SK-N-SH (cell line): Measurements from ENCODE around the gene TCF3. TPM values are rescaled to one million over a fixed set of nuclear protein-coding genes. Genes with fewer than 3 reads are reported as not detected.

Experiments
- CTCF ChIA-PET: fragments of 300-600, 350-600 bp; formaldehyde crosslinking; extraction: SDS; loops from one replicate; lab custom pipeline; 2021; lab: Yijun Ruan, JAX
- POLR2A ChIA-PET: fragments of 350-600 bp; sonication (Branson Sonifier 250); formaldehyde crosslinking; extraction: SDS; loops from one replicate; lab custom pipeline; 2020; ENCODE audit warnings: antibody characterized with exemption, inconsistent platforms; lab: Yijun Ruan, JAX
- DNase-seq: peaks from one replicate; pipeline ENCODE4 v3.0.0; 2012
- H2AFZ ChIP-seq: fragments of 200-600 bp; sonication (generic); 2 replicates; pipeline ENCODE4 v1.8.1; 2016; ENCODE audit warnings: antibody characterized with exemption, mild to moderate bottlenecking, low read depth
- H3F3A ChIP-seq: fragments of 200-600 bp; sonication (generic); replicated peaks from 2 replicates; pipeline ENCODE3; 2016; ENCODE audit warnings: antibody characterized with exemption, mild to moderate bottlenecking; ENCODE audit not compliant: insufficient read depth
- H3K27ac ChIP-seq, 2 experiments: fragments of 200-500 bp in 1 of 2; fragments of 200-600 bp in 1 of 2; sonication (Bioruptor generic) in 1 of 2; sonication (generic), shearing (Covaris generic) in 1 of 2; 2 replicates each; pipeline versions ENCODE4 v1.5.1 to v1.6.1; 2014 to 2016; ENCODE audit warnings: low read depth in 2 of 2, inconsistent platforms in 1 of 2, low read length in 1 of 2, mild to moderate bottlenecking in 1 of 2, mixed read lengths in 1 of 2
- H3K27me3 ChIP-seq: fragments of 200-600 bp; sonication (generic), shearing (Covaris generic); 2 replicates; pipeline ENCODE4 v1.6.1; 2016; ENCODE audit warnings: mixed run types; ENCODE audit not compliant: insufficient read depth
- H3K36me3 ChIP-seq, 2 experiments: fragments of 200-500 bp in 1 of 2; fragments of 200-600 bp in 1 of 2; sonication (Bioruptor generic) in 1 of 2; sonication (generic) in 1 of 2; replicated peaks in 1 of 2; 2 replicates each; pipeline versions ENCODE3 to v1.5.1; 2014 to 2016; ENCODE audit warnings: low read length in 1 of 2, mild to moderate bottlenecking in 1 of 2; ENCODE audit not compliant: insufficient read depth in 2 of 2, control insufficient read depth in 1 of 2
- H3K4me1 ChIP-seq, 2 experiments: fragments of 200-500 bp in 1 of 2; fragments of 200-600 bp in 1 of 2; sonication (Bioruptor generic) in 1 of 2; sonication (generic), shearing (Covaris generic) in 1 of 2; 2 replicates each; pipeline versions ENCODE4 v1.5.1 to v1.6.1; 2014 to 2016; ENCODE audit warnings: low read depth in 1 of 2, low read length in 1 of 2, mixed run types in 1 of 2; ENCODE audit not compliant: insufficient read depth in 2 of 2, control insufficient read depth in 1 of 2
- H3K4me2 ChIP-seq: fragments of 200-600 bp; sonication (generic), shearing (Covaris generic); 2 replicates; pipeline ENCODE4 v1.6.1; 2017; ENCODE audit warnings: mixed run types
- H3K4me3 ChIP-seq, 2 experiments: fragments of 200-500 bp in 1 of 2; fragments of 200-600 bp in 1 of 2; sonication (Bioruptor generic) in 1 of 2; sonication (generic), shearing (Covaris generic) in 1 of 2; 2 replicates each; pipeline versions ENCODE4 v1.5.1 to v1.8.1; 2014 to 2016; ENCODE audit warnings: low read depth in 2 of 2, inconsistent platforms in 1 of 2, low read length in 1 of 2, mild to moderate bottlenecking in 1 of 2, mixed read lengths in 1 of 2, moderate library complexity in 1 of 2
- H3K79me2 ChIP-seq: fragments of 200-600 bp; sonication (generic); 2 replicates; pipeline ENCODE4 v1.8.1; 2017; ENCODE audit warnings: mild to moderate bottlenecking; ENCODE audit not compliant: insufficient read depth
- H3K9ac ChIP-seq: fragments of 200-600 bp; sonication (generic); 2 replicates; pipeline ENCODE4 v1.6.1; 2017; ENCODE audit warnings: mixed run types
- H3K9me2 ChIP-seq: fragments of 200-600 bp; sonication (generic); 2 replicates; pipeline ENCODE4 v1.6.1; 2017; ENCODE audit warnings: mixed run types
- H3K9me3 ChIP-seq: fragments of 200-600 bp; sonication (generic); 2 replicates; pipeline ENCODE4 v1.6.1; 2017; ENCODE audit warnings: mixed run types, mild to moderate bottlenecking, moderate library complexity
- H4K20me1 ChIP-seq: fragments of 200-600 bp; sonication (generic); 2 replicates; pipeline ENCODE4 v1.6.1; 2017; ENCODE audit warnings: mild to moderate bottlenecking, mixed run types; ENCODE audit not compliant: insufficient read depth
- GATA2 ChIP-seq: sonication (generic); formaldehyde crosslinking; IDR thresholded peaks from 2 replicates; pipeline ENCODE4 v1.5.0; 2020; ENCODE audit warnings: mild to moderate bottlenecking, missing genetic modification reagents
- MXI1 ChIP-seq: IDR thresholded peaks from 2 replicates; pipeline ENCODE4 v1.6.1; 2012; ENCODE audit warnings: mild to moderate bottlenecking, low read depth, low read length, improper control_type of control experiment
- NRF1 ChIP-seq: IDR thresholded peaks from 2 replicates; pipeline ENCODE4 v1.6.1; 2012; ENCODE audit warnings: low read depth, mild to moderate bottlenecking, low read length
- POLR2AphosphoS5 ChIP-seq: IDR thresholded peaks from 2 replicates; pipeline ENCODE4 v1.6.1; 2012; ENCODE audit warnings: low read depth, low read length
- RAD21 ChIP-seq: IDR thresholded peaks from 2 replicates; pipeline ENCODE4 v1.6.1; 2012; ENCODE audit warnings: mild to moderate bottlenecking, low read length
- REST ChIP-seq: IDR thresholded peaks from 2 replicates; pipeline ENCODE4 v1.6.1; 2012; ENCODE audit warnings: mild to moderate bottlenecking, low read depth, low read length, moderate library complexity
- TAF1 ChIP-seq: IDR thresholded peaks from 2 replicates; pipeline ENCODE4 v1.6.1; 2012; ENCODE audit warnings: low read depth, mild to moderate bottlenecking, low read length, moderate library complexity, borderline replicate concordance
- WGBS: methylation state at CpG from one replicate; pipeline ENCODE4 v1.1.6; 2017; ENCODE audit warnings: low lambda C conversion rate; 5-methylcytosine and 5-hydroxymethylcytosine counted together
- polyA plus RNA-seq, 3 experiments: library from polyadenylated mRNA; depleted of rRNA; stranded (reverse); fragments of >200 nt; gene quantifications; 2 replicates each; pipeline ENCODE4 v1.2.3, GENCODE V29; 2012
- TF ChIP-seq, protein P1 (sequence below): fragments of 150-350 bp; IDR thresholded peaks from 2 replicates; pipeline ENCODE4 v1.6.1; 2017; ENCODE audit warnings: antibody characterized with exemption, low read length, low read depth, borderline replicate concordance

TCF3 gene
- polyA plus RNA-seq, 1 of the 3 experiments (the other 2 are of a cell fraction), result 104 TPM

DNA sequence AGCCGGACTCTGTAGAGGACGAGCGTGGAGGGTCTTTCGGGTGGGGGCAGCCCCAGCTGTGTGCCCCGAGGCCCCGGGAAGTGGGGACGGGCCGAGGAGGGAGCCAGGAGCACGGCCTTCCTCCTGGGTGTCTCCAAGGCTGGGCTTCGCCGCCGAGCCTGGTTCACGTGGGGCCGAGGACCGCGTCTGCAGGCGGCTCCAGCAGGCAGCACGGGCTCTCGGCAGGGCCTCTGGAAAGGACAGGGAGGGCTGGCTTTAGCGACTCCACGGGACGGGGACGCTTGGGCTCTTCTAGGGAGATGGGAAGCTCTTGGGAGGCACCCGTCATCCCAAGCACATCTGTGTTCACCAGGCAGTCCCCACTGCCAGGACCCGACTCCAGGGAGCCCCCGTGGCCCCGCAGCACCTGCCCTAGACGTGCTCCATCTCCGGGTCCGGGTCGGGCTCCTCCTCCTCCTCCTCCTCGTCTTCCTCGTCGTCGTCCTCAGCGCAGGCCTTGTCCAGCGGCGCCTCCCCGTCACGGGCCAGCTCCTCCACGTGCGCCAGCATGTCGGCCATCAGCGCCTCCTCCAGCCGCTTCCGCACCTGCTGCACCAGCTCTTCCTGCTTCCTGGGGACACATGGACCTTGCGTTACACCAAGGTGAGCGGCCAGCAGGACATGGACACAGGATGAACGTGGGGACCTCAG is 74.3 kb downstream of the TCF3 start:
- TF ChIP-seq TAF1, result no peak
- Histone ChIP-seq H3K4me1 (no peaks in the 10 kb centered on the region), H3K9me2 (no peaks in the 10 kb centered on the region), H3K79me2 (peaks cover 6% of the 10 kb centered on the region; the same call in 1 of the 2 replicates), H3K36me3 (peaks cover 3 to 34% of the 10 kb centered on the region in 2 experiments), H3K9me3 (no peaks in the 10 kb centered on the region), H3K27ac (no peak overlapping the region), H3K4me3 (no peak overlapping the region), H3K9ac (no peak overlapping the region), H4K20me1 (no peaks in the 10 kb centered on the region), H3K27me3 (no peaks in the 10 kb centered on the region), H3K4me2 (no peak overlapping the region), H3F3A (peaks cover 5% of the 10 kb centered on the region), H2AFZ (no peak overlapping the region)
- WGBS, result 95% methylated on average over 23 of the region's 49 CpGs
- ChIA-PET CTCF (interaction anchor here (1.3 to 3.4 kb wide), 5 partner anchors 13 to 248 kb away, joined by 3 to 18 read pairs (median 4); no protein-coding TSS in a partner anchor), POLR2A (interaction anchor here (0.9 to 1.5 kb wide), 2 partner anchors 10 to 13 kb away, joined by 4 to 5 read pairs; no protein-coding TSS in a partner anchor)
- DNase-seq, result no peak

GRCh38 chr19:1577090-1577928 is 75.1 kb downstream of the TCF3 start:
- H4K20me1 ChIP-seq, result no peaks in the 10 kb centered on the region
- no peaks in the 10 kb centered on the region for H3K27me3 ChIP-seq
- POLR2A ChIA-PET, result interaction anchor here (0.9 kb wide), 1 partner anchor 13 kb away, joined by 4 read pairs; no protein-coding TSS in a partner anchor
- H3K9me3 ChIP-seq, result no peaks in the 10 kb centered on the region
- H3K9me2 ChIP-seq, result no peaks in the 10 kb centered on the region
- 94% methylated on average over 22 of the region's 41 CpGs for WGBS
- H3K4me3 ChIP-seq, result no peak overlapping the region
- no peak for DNase-seq
- H3K4me1 ChIP-seq, result no peaks in the 10 kb centered on the region
- no peaks in the 10 kb centered on the region; the same call in 1 of the 2 replicates for H3K79me2 ChIP-seq
- peaks cover 5% of the 10 kb centered on the region for H3F3A ChIP-seq
- no peak overlapping the region for H3K4me2 ChIP-seq
- no peak overlapping the region for H3K9ac ChIP-seq
- H3K27ac ChIP-seq, result no peak overlapping the region
- TF ChIP-seq POLR2AphosphoS5 (no peak), MXI1 (no peak), REST (no peak), GATA2 (no peak), RAD21 (no peak), NRF1 (no peak)
- TF ChIP-seq, protein P1, sequence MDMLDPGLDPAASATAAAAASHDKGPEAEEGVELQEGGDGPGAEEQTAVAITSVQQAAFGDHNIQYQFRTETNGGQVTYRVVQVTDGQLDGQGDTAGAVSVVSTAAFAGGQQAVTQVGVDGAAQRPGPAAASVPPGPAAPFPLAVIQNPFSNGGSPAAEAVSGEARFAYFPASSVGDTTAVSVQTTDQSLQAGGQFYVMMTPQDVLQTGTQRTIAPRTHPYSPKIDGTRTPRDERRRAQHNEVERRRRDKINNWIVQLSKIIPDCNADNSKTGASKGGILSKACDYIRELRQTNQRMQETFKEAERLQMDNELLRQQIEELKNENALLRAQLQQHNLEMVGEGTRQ, result no peak
- TF ChIP-seq, all 33 proteins: peak for 0
- H2AFZ ChIP-seq, result no peak overlapping the region
- peaks cover 3 to 29% of the 10 kb centered on the region in 2 experiments for H3K36me3 ChIP-seq
- CTCF ChIA-PET, result interaction anchor here (1.1 to 3.4 kb wide), 4 partner anchors 9 to 249 kb away, joined by 3 to 18 read pairs (median 4); partner anchors contain the start of gene MEX3D
